GM23248 (cell line): ENCODE data around the gene LAMA5. TPM values are rescaled to one million over a fixed set of nuclear protein-coding genes. Genes with fewer than 3 reads are reported as not detected.

Experiments used
- DNase-seq: peaks from one replicate; pipeline ENCODE4 v3.0.0-alpha.2; 2015
- H2AFZ ChIP-seq: fragments of 200-600 bp; sonication (generic); 2 replicates; pipeline ENCODE4 v1.6.1; 2016; ENCODE audit warnings: antibody characterized with exemption
- H3F3A ChIP-seq: fragments of 200-600 bp; sonication (generic); 2 replicates; pipeline ENCODE4 v1.6.1; 2016; ENCODE audit warnings: mild to moderate bottlenecking, antibody characterized with exemption, mixed run types; ENCODE audit not compliant: insufficient read depth
- H3K27ac ChIP-seq: fragments of 200-600 bp; sonication (generic); 2 replicates; pipeline ENCODE4 v1.5.1; 2016; ENCODE audit warnings: mild to moderate bottlenecking
- H3K27me3 ChIP-seq: fragments of 200-600 bp; sonication (generic); replicated peaks from 2 replicates; pipeline ENCODE4 v1.6.1; 2016; ENCODE audit warnings: mild to moderate bottlenecking; ENCODE audit not compliant: insufficient read depth
- H3K36me3 ChIP-seq: fragments of 200-600 bp; sonication (generic); 2 replicates; pipeline ENCODE4 v1.6.1; 2016; ENCODE audit warnings: low read depth, mild to moderate bottlenecking
- H3K4me1 ChIP-seq: fragments of 200-600 bp; sonication (generic); 2 replicates; pipeline ENCODE4 v1.6.1; 2016; ENCODE audit warnings: mild to moderate bottlenecking; ENCODE audit not compliant: insufficient read depth
- H3K4me2 ChIP-seq: fragments of 200-600 bp; sonication (generic); one replicate; pipeline ENCODE4 v1.6.1; 2016; ENCODE audit warnings: mild to moderate bottlenecking; ENCODE audit not compliant: unreplicated experiment
- H3K4me3 ChIP-seq: fragments of 200-600 bp; sonication (generic); 2 replicates; pipeline ENCODE4 v1.5.1; 2016; ENCODE audit warnings: mild to moderate bottlenecking
- H3K79me2 ChIP-seq: fragments of 200-600 bp; sonication (generic); 2 replicates; pipeline ENCODE4 v1.6.1; 2016; ENCODE audit warnings: mild to moderate bottlenecking; ENCODE audit not compliant: insufficient read depth
- H3K9ac ChIP-seq: fragments of 200-600 bp; sonication (generic); 2 replicates; pipeline ENCODE4 v1.6.1; 2016; ENCODE audit warnings: mild to moderate bottlenecking
- H3K9me2 ChIP-seq: fragments of 200-600 bp; sonication (generic); 2 replicates; pipeline ENCODE4 v1.6.1; 2016; ENCODE audit warnings: mixed run types, mild to moderate bottlenecking, moderate library complexity; ENCODE audit not compliant: insufficient read depth
- H3K9me3 ChIP-seq: fragments of 200-600 bp; sonication (generic); one replicate; pipeline ENCODE4 v1.6.1; 2017; ENCODE audit warnings: low read depth
- H4K20me1 ChIP-seq: fragments of 200-600 bp; sonication (generic); 2 replicates; pipeline ENCODE4 v1.6.0; 2016; ENCODE audit not compliant: insufficient read depth
- EZH2 ChIP-seq: fragments of 200-600 bp; sonication (generic); IDR thresholded peaks from 2 replicates; pipeline ENCODE4 v1.6.1; 2018; ENCODE audit warnings: antibody characterized with exemption, mild to moderate bottlenecking; ENCODE audit not compliant: insufficient read depth, poor library complexity, severe bottlenecking
- EZH2phosphoT487 ChIP-seq: fragments of 200-600 bp; sonication (generic); IDR thresholded peaks from 2 replicates; pipeline ENCODE4 v1.6.1; 2018; ENCODE audit warnings: antibody characterized with exemption, moderate library complexity, mild to moderate bottlenecking, low read depth; ENCODE audit not compliant: insufficient read depth
- WGBS, 2 experiments: methylation state at CpG; one replicate each; pipeline ENCODE4 v1.1.6; 2015 to 2017; ENCODE audit warnings: low lambda C conversion rate in 2 of 2, low coverage in 1 of 2; ENCODE audit errors: missing lambda C conversion rate in 2 of 2; 5-methylcytosine and 5-hydroxymethylcytosine counted together
- in situ Hi-C: fragments of 300-500 bp; cut with MboI; formaldehyde crosslinking; loops from 2 replicates; pipeline ENCODE4 v1.15.0; 2020
- polyA plus RNA-seq: library from polyadenylated mRNA; unstranded; fragments of >200 nt; fragmentation: Nextera tagmentation; extraction: Ambion mirVana; gene quantifications from 2 replicates; pipeline ENCODE4 v1.2.1, GENCODE V29; 2016
- total RNA-seq: library from RNA; depleted of rRNA; stranded (reverse); fragments of >200 nt; shearing (Covaris generic); gene quantifications from 2 replicates; pipeline ENCODE4 v1.2.3, GENCODE V29; 2014

LAMA5 gene
- total and polyA plus RNA-seq, 2 experiments from 2014 or later, result 4.5 to 6.0 TPM

- DNase-seq, result no peak
- Histone ChIP-seq H3K4me1 (no peaks in the 10 kb centered on the region), H3K36me3 (no peaks in the 10 kb centered on the region; the same call in 1 of the 2 replicates)
These were observed 77.2 kb downstream of the LAMA5 start for GRCh38 chr20:62289898-62290297.

GRCh38 chr20:62289131-62289530 is 78.0 kb downstream of the LAMA5 start:
- no peaks in the 10 kb centered on the region for H3F3A ChIP-seq
- H3K27ac ChIP-seq, result no peak overlapping the region
- H3K27me3 ChIP-seq, result no peaks in the 10 kb centered on the region
- no peaks in the 10 kb centered on the region for H4K20me1 ChIP-seq
- H3K9me2 ChIP-seq, result no peaks in the 10 kb centered on the region
- H2AFZ ChIP-seq, result no peak overlapping the region
- no peak overlapping the region for H3K9ac ChIP-seq
- H3K4me3 ChIP-seq, result no peak overlapping the region
- in situ Hi-C loops, result no loop called here
- DNase-seq, result no peak
- no peak overlapping the region for H3K4me2 ChIP-seq
- no peaks in the 10 kb centered on the region for H3K4me1 ChIP-seq
- 81 to 82% methylated on average over 14 of the region's 14 CpGs for WGBS, 2 experiments
- no peaks in the 10 kb centered on the region for H3K9me3 ChIP-seq
- H3K79me2 ChIP-seq, result no peaks in the 10 kb centered on the region
- H3K36me3 ChIP-seq, result no peaks in the 10 kb centered on the region; the same call in 1 of the 2 replicates
- TF ChIP-seq EZH2phosphoT487 (no peak), EZH2 (no peak)

More at GRCh38 chr20:62289898-62290297, 77.2 kb downstream of the LAMA5 start:
- 92 to 93% methylated on average over 8 of the region's 8 CpGs for WGBS, 2 experiments
- Histone ChIP-seq H3K4me2 (no peak overlapping the region), H3K79me2 (no peaks in the 10 kb centered on the region), H3K27me3 (no peaks in the 10 kb centered on the region), H3K9ac (no peak overlapping the region), H3K4me3 (no peak overlapping the region), H3F3A (no peaks in the 10 kb centered on the region), H3K9me2 (no peaks in the 10 kb centered on the region), H3K27ac (no peak overlapping the region), H3K9me3 (no peaks in the 10 kb centered on the region), H4K20me1 (no peaks in the 10 kb centered on the region), H2AFZ (no peak overlapping the region)
- TF ChIP-seq EZH2 (no peak), EZH2phosphoT487 (no peak)
- in situ Hi-C loops, result no loop called here

- no peaks in the 10 kb centered on the region for H3K9me3 ChIP-seq
- in situ Hi-C loops, result no loop called here
These were observed 78.5 kb downstream of the LAMA5 start for GRCh38 chr20:62288535-62289105.

GRCh38 chr20:62287759-62288534 is 79.2 kb downstream of the LAMA5 start:
- Histone ChIP-seq H3K4me3 (no peak overlapping the region), H3K36me3 (no peaks in the 10 kb centered on the region; the same call in 1 of the 2 replicates), H3K4me1 (no peaks in the 10 kb centered on the region), H3K9ac (no peak overlapping the region), H3K9me2 (no peaks in the 10 kb centered on the region), H3K27me3 (no peaks in the 10 kb centered on the region), H3K9me3 (no peaks in the 10 kb centered on the region), H3K79me2 (no peaks in the 10 kb centered on the region), H4K20me1 (no peaks in the 10 kb centered on the region), H3K27ac (no peak overlapping the region), H2AFZ (no peak overlapping the region), H3K4me2 (no peak overlapping the region), H3F3A (no peaks in the 10 kb centered on the region)
- WGBS, 2 experiments, result 92 to 94% methylated on average over 8 to 12 of the region's 12 CpGs
- in situ Hi-C loops, result no loop called here
- no peak for DNase-seq
- no peak for TF ChIP-seq EZH2
- TF ChIP-seq EZH2phosphoT487, result no peak

More at GRCh38 chr20:62288535-62289105, 78.5 kb downstream of the LAMA5 start:
- Histone ChIP-seq H2AFZ (no peak overlapping the region), H3K79me2 (no peaks in the 10 kb centered on the region), H3K4me1 (no peaks in the 10 kb centered on the region), H4K20me1 (no peaks in the 10 kb centered on the region), H3K27ac (no peak overlapping the region), H3K9me2 (no peaks in the 10 kb centered on the region), H3K27me3 (no peaks in the 10 kb centered on the region), H3K4me2 (no peak overlapping the region), H3K36me3 (no peaks in the 10 kb centered on the region; the same call in 1 of the 2 replicates), H3K4me3 (no peak overlapping the region), H3F3A (no peaks in the 10 kb centered on the region), H3K9ac (no peak overlapping the region)
- TF ChIP-seq EZH2 (no peak), EZH2phosphoT487 (no peak)
- no peak for DNase-seq
- 85 to 88% methylated on average over 12 to 15 of the region's 15 CpGs for WGBS, 2 experiments
